OCI-LY7 (cell line): Measurements from ENCODE around the gene ARHGAP18. TPM values are rescaled to one million over a fixed set of nuclear protein-coding genes. Genes with fewer than 3 reads are reported as not detected.

Experiments
- BruUV-seq: library from RNA; stranded (reverse); fragments of 400-500 nt; replicated peaks from 2 replicates; lab custom pipeline; 2021; lab: Mats Ljungman, UMichigan
- CTCF ChIA-PET: fragments of 300-600 bp; sonication (Branson Sonifier 250); formaldehyde crosslinking; loops from one replicate; lab custom pipeline; 2022; ENCODE audit warnings: antibody characterized with exemption; ENCODE audit not compliant: unreplicated experiment; lab: Charles Lee
- POLR2A ChIA-PET: fragments of 300-600 bp; sonication (Branson Sonifier 250); formaldehyde crosslinking; loops from one replicate; lab custom pipeline; 2022; ENCODE audit warnings: antibody characterized with exemption; lab: Charles Lee
- DNase-seq: peaks from one replicate; pipeline ENCODE4 v3.0.0-alpha.2; 2015; ENCODE audit warnings: low spot score
- H2AFZ ChIP-seq: fragments of 200-600 bp; sonication (generic), shearing (Covaris generic); 2 replicates; pipeline ENCODE4 v1.6.1; 2014; ENCODE audit warnings: mild to moderate bottlenecking, antibody characterized with exemption, low read length, moderate library complexity
- H3K27ac ChIP-seq: fragments of 200-600 bp; sonication (generic); 2 replicates; pipeline ENCODE4 v1.5.1; 2014; ENCODE audit warnings: mixed run types, low read depth, mild to moderate bottlenecking, moderate library complexity, low read length, inconsistent platforms; ENCODE audit not compliant: poor library complexity, severe bottlenecking
- H3K36me3 ChIP-seq: fragments of 200-600 bp; sonication (generic); 2 replicates; pipeline ENCODE4 v1.6.1; 2014; ENCODE audit warnings: mild to moderate bottlenecking, antibody characterized with exemption, low read length, moderate library complexity, mixed read lengths; ENCODE audit not compliant: insufficient read depth
- H3K4me1 ChIP-seq: fragments of 200-600 bp; sonication (generic); 2 replicates; pipeline ENCODE4 v1.5.1; 2014; ENCODE audit warnings: mild to moderate bottlenecking, low read length; ENCODE audit not compliant: insufficient read depth, poor library complexity, severe bottlenecking
- H3K4me2 ChIP-seq: fragments of 200-600 bp; sonication (generic); 2 replicates; pipeline ENCODE4 v1.6.1; 2014; ENCODE audit warnings: mild to moderate bottlenecking, low read length
- H3K4me3 ChIP-seq: fragments of 200-600 bp; sonication (generic); 2 replicates; pipeline ENCODE4 v1.5.1; 2014; ENCODE audit warnings: mild to moderate bottlenecking, low read depth, low read length; ENCODE audit not compliant: poor library complexity, severe bottlenecking
- H3K79me2 ChIP-seq: fragments of 200-600 bp; sonication (generic); 2 replicates; pipeline ENCODE4 v1.6.1; 2016; ENCODE audit warnings: low read depth, mild to moderate bottlenecking, low read length, moderate library complexity, mixed read lengths; ENCODE audit not compliant: insufficient read depth
- H3K9me2 ChIP-seq: fragments of 200-600 bp; sonication (generic); 2 replicates; pipeline ENCODE4 v1.6.1; 2016; ENCODE audit warnings: mild to moderate bottlenecking, low read length, mixed read lengths; ENCODE audit not compliant: insufficient read depth
- H3K9me3 ChIP-seq: fragments of 200-600 bp; sonication (generic); 2 replicates; pipeline ENCODE4 v1.6.1; 2014; ENCODE audit warnings: mild to moderate bottlenecking, mixed run types, low read length, mixed read lengths
- H4K20me1 ChIP-seq: fragments of 200-600 bp; sonication (generic); 2 replicates; pipeline ENCODE4 v1.6.1; 2014; ENCODE audit warnings: mild to moderate bottlenecking, antibody characterized with exemption, low read length, moderate library complexity, mixed read lengths; ENCODE audit not compliant: insufficient read depth
- CTCF ChIP-seq: fragments of 200-600 bp; sonication (generic); conservative IDR thresholded peaks from 2 replicates; pipeline ENCODE4 v1.5.1; 2014; ENCODE audit warnings: mild to moderate bottlenecking, antibody characterized with exemption, low read length, moderate library complexity, mixed read lengths
- EZH2phosphoT487 ChIP-seq: fragments of 200-600 bp; sonication (generic); IDR thresholded peaks from 2 replicates; pipeline ENCODE4 v1.6.1; 2018; ENCODE audit warnings: low read depth, borderline replicate concordance, mild to moderate bottlenecking, mixed run types, antibody characterized with exemption, low read length, moderate library complexity, mixed read lengths
- intact Hi-C: fragments of 100-400 bp; cut with micrococcal nuclease; formaldehyde crosslinking; loops from one replicate; pipeline ENCODE4 v1.10.0; 2022; ENCODE audit not compliant: unreplicated experiment
- total RNA-seq, 2 experiments: library from RNA; depleted of rRNA in 1 of 2; stranded (reverse); fragments of >200 nt in 1 of 2; shearing (Covaris generic) in 1 of 2; gene quantifications; 2 replicates each; pipeline ENCODE4 v1.2.3, GENCODE V29; 2014 to 2022

Gene ARHGAP18
- total RNA-seq, 2 experiments from 2014 or later, result 4.8 to 7.5 TPM

GRCh38 chr6:129615496-129615895 lies 94.5 kb downstream of the ARHGAP18 start:
- Histone ChIP-seq H3K79me2 (no peaks in the 10 kb centered on the region), H4K20me1 (no peaks in the 10 kb centered on the region), H3K4me3 (no peak overlapping the region), H3K9me2 (no peaks in the 10 kb centered on the region), H2AFZ (no peak overlapping the region), H3K9me3 (no peaks in the 10 kb centered on the region), H3K36me3 (no peaks in the 10 kb centered on the region), H3K27ac (no peak overlapping the region), H3K4me1 (no peaks in the 10 kb centered on the region), H3K4me2 (no peak overlapping the region)
- CTCF ChIA-PET, result no interaction called here
- POLR2A ChIA-PET, result interaction anchor here (0.6 to 2.0 kb wide), 2 partner anchors 18 to 129 kb away, joined by 3 to 6 read pairs; no protein-coding TSS in a partner anchor
- DNase-seq, result no peak
- intact Hi-C loops, result no loop called here
- BruUV-seq, result no TSS peak
- TF ChIP-seq EZH2phosphoT487, result no peak
- no peak for TF ChIP-seq CTCF

GRCh38 chr6:129615020-129615419 lies 95.0 kb downstream of the ARHGAP18 start:
- Histone ChIP-seq H2AFZ (no peak overlapping the region), H3K4me3 (no peak overlapping the region), H3K27ac (no peak overlapping the region), H3K79me2 (no peaks in the 10 kb centered on the region), H3K4me2 (no peak overlapping the region), H3K9me3 (no peaks in the 10 kb centered on the region), H4K20me1 (no peaks in the 10 kb centered on the region), H3K4me1 (no peaks in the 10 kb centered on the region), H3K9me2 (no peaks in the 10 kb centered on the region), H3K36me3 (no peaks in the 10 kb centered on the region)
- intact Hi-C loops, result no loop called here
- POLR2A ChIA-PET, result interaction anchor here (1.0 to 2.0 kb wide), 2 partner anchors 14 to 129 kb away, joined by 3 to 6 read pairs; no protein-coding TSS in a partner anchor
- TF ChIP-seq CTCF (no peak), EZH2phosphoT487 (no peak)
- CTCF ChIA-PET, result interaction anchor here (0.6 kb wide), 1 partner anchor 95 kb away, joined by 3 read pairs; the partner anchor contains the start of gene ARHGAP18
- no peak for DNase-seq
- no TSS peak for BruUV-seq

- POLR2A ChIA-PET, result interaction anchor here (0.5 to 2.0 kb wide), 4 partner anchors 14 to 130 kb away, joined by 3 to 6 read pairs (median 3); no protein-coding TSS in a partner anchor
- TF ChIP-seq CTCF, result no peak
- TF ChIP-seq EZH2phosphoT487, result no peak
- CTCF ChIA-PET, result no interaction called here
Observed at GRCh38 chr6:129614464-129614863, 95.5 kb downstream of the ARHGAP18 start.

More at GRCh38 chr6:129614464-129614863, 95.5 kb downstream of the ARHGAP18 start:
- Histone ChIP-seq H3K27ac (no peak overlapping the region), H3K4me2 (no peak overlapping the region), H3K79me2 (no peaks in the 10 kb centered on the region), H3K4me3 (no peak overlapping the region), H4K20me1 (no peaks in the 10 kb centered on the region), H3K36me3 (no peaks in the 10 kb centered on the region), H2AFZ (no peak overlapping the region), H3K9me2 (no peaks in the 10 kb centered on the region), H3K4me1 (no peaks in the 10 kb centered on the region), H3K9me3 (no peaks in the 10 kb centered on the region)
- no peak for DNase-seq
- intact Hi-C loops, result no loop called here
- BruUV-seq, result no TSS peak
